AG09319 (cell line): ENCODE data around the gene SCN1A.

Source experiments
- DNase-seq: peaks from one replicate; pipeline ENCODE4 v3.0.0-alpha.2; 2010; ENCODE audit warnings: low read depth; ENCODE audit errors: extremely low read depth
- TF ChIP-seq, protein P1 (sequence below): IDR thresholded peaks from 2 replicates; pipeline ENCODE4 v1.5.1; 2011; ENCODE audit warnings: low read depth, mild to moderate bottlenecking, inconsistent platforms, low read length, moderate library complexity

Gene SCN1A

DNA sequence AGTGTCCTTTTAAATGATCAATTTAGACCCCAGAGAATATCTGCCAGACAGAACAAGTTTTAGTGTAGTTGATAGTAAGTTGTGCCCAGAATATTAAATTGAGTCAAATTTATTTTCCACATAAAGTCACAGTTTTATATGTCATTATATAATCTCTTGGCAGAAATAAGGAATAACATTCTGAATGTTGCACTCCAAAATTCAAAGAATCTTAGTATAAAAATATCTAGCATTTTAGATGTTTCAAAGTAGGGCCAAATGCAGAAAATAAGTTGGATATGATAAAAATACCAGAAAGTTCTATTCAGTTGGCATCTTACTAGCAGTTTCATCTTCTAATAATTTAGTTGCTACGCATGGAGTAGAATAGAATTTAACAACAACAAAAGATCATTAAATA lies 33.5 kb downstream of the SCN1A start:
- TF ChIP-seq, protein P1, sequence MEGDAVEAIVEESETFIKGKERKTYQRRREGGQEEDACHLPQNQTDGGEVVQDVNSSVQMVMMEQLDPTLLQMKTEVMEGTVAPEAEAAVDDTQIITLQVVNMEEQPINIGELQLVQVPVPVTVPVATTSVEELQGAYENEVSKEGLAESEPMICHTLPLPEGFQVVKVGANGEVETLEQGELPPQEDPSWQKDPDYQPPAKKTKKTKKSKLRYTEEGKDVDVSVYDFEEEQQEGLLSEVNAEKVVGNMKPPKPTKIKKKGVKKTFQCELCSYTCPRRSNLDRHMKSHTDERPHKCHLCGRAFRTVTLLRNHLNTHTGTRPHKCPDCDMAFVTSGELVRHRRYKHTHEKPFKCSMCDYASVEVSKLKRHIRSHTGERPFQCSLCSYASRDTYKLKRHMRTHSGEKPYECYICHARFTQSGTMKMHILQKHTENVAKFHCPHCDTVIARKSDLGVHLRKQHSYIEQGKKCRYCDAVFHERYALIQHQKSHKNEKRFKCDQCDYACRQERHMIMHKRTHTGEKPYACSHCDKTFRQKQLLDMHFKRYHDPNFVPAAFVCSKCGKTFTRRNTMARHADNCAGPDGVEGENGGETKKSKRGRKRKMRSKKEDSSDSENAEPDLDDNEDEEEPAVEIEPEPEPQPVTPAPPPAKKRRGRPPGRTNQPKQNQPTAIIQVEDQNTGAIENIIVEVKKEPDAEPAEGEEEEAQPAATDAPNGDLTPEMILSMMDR: no peak

DNA sequence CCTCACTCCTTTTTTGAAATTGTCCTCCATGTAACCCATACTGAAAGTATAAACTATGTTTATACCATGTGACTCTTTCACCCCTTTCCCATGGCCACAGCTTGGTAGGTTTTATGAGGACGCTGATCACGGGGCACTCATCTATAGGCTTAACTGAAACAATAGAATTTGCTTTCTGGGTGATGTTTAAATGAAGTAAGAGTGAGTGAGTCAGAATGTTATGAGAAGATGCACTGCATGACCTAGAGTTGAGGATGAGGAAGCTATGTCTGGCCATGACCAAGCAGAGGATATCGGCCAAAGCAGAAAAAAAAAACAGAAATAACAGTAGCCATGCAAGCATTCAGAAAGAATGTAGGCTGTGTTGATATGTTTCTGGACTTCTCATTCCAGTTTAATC lies 34.9 kb downstream of the SCN1A start:
- DNase-seq: no peak

More for the DNA sequence above, 33.5 kb downstream of the SCN1A start:
- no peak for DNase-seq

DNA sequence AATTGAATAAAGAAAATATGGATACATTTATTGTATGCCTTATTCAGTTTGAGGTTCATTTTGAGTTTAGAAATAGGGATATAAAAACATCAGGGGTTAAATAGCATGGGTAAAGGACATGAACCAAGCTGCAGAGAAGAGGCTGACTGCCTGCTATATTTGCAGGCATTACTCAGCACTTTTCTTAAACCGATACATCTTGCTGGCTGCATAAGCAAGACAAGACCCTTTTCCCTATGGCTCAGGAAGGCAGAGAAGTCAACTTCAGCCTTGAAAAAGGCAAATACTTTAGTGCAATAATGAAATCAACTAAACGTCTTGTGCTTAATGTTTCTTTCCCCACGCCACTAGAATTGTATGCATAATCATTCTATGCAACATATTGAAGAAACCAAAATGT lies 36.4 kb downstream of the SCN1A start:
- DNase-seq: no peak
- TF ChIP-seq, protein P1: no peak

More for the DNA sequence above, 34.9 kb downstream of the SCN1A start:
- TF ChIP-seq, protein P1: no peak

DNA sequence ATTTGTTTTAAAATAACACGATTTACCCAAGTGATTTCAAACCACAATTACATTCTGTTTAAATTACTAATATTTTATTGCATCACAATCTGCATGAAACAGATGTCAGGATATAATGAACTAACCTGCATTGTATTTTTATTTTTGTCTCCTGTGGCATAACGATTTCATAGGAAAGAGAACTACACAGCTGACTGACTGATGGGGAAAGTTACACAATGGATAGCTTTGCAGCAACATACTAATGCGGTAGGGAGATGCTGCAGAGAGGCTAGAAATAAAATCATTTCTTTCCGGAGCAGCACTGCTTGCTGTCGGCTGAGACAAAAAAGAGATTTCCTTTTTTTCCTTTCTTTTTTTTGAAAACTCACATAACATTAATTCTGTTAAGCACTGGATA lies 36.9 kb downstream of the SCN1A start:
- TF ChIP-seq, protein P1: no peak

DNA sequence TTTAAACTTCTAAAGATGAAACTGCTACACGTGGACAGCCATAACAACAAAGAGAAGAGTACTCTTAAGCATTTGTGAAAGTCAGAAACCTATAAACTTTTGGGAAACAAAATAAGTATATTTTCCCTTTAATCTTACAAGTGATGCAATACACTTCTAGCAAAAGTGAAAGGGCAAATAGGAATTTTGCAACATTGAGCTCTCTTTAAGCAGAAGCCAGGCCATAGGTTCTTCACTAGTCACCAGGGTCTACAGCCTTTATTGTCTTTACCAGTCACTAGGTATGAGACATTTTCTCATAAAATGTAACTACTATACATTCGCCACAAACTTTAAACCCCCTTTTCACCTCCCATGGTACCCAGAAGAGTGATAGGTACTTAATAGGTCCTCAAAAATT lies 37.5 kb downstream of the SCN1A start:
- TF ChIP-seq, protein P1: no peak
- DNase-seq: no peak

More for the DNA sequence above, 36.9 kb downstream of the SCN1A start:
- DNase-seq: no peak

DNA sequence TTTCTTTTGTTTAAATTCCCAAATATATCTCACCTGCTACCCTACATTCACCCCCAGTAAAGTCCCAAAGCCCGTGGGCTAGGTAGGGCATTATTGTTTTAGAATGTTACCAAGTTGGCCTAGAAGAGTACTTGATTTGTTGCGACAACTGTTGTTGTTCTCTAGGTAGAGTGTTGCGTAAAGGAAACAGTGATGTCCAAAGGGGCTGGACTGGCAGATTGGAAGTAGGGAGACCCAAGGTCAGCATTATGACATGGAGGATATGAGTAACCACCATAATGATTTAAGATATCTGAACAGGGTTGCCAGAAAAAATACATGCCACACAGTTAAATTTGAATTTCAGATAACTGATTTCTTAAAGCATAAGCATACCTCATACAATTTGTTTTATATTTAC lies 39.2 kb downstream of the SCN1A start:
- DNase-seq: no peak
- TF ChIP-seq, protein P1: no peak

DNA sequence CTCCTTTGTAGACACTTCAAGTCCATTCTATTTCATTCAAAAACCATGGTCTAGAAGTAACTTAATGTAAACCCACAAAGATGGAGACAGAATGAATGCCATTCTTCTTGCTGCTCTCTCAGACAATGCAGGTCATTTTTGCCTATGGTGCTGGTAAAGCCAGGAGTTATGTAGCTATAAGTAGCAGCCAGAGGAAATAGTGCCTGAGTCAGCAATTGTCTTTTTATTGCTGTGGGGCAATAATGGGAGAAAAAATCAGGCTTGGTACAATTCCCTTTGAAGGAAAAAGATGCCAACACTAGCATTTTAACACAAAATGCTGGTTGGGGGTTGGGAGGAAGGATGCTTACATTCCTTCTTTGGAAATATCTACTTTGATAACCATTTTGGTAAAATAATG lies 43.5 kb downstream of the SCN1A start:
- no peak for DNase-seq
- TF ChIP-seq, protein P1: no peak
